Ammon's horn (tissue), 1 donor: ENCODE measurements around the gene KCNH6.

Experiments
- DNase-seq: peaks from one replicate; pipeline ENCODE4 v3.0.0-alpha.2; 2016; ENCODE audit warnings: low spot score

KCNH6 gene

DNA sequence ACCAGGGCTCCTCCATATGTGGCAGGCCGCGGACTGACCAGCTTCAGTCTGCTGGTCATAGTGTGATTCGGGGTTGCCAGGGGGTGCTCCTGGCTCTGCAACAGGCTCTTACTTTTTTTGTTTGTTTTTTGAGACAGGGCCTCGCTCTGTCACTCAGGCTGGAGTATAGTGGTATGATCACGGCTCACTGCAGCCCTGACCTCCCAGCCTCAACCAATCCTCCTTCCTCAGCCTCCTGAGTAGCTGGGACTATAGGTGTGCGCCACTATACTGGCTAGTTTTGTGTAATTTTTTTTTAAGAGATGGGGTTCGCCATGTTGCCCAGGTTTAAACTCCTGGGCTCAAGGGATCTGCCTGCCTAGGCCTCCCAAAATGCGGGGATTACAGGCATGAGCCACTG is 11.8 kb upstream of the KCNH6 start:
- no peak for DNase-seq

GRCh38 chr17:63512388-63512787 is 10.8 kb upstream of the KCNH6 start:
- DNase-seq, result no peak

DNA sequence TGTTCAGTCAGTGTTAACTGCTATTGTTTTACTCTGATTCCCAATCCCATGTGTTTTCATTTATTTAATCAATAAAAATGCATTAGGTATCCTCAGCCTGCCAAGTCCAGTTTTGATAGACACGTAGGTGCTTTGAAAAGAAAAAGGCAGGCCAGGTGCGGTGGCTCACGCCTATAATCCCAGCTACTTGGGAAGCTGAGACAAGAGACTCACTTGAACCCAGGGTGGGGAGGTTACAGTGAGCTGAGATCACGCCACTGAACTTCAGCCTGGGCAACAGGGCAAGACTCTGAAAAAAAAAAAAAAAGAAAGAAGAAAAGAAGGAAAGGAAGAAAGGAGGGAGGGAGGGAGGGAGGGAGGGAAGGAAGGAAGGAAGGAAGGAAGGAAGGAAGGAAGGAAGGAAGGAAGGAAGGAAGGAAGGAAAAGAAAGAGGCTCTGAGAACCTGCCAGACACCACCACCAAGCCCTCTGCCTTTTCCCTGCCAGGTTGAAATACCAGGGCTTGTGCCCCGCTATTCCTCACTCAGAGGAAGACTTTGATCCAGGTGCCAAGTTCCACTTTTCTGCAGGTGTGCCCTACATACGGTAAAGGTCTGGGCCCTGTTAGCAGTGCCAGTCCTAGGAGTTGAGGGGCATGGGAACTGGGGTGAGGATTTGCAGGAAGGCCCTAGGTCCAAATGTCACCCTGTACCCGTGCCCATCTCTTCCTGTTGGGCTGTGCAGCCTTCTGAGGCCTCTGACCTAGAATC is 10.1 kb upstream of the KCNH6 start:
- no peak for DNase-seq

- no peak for DNase-seq
These were observed 8.7 kb upstream of the KCNH6 start for GRCh38 chr17:63514477-63514876.

DNA sequence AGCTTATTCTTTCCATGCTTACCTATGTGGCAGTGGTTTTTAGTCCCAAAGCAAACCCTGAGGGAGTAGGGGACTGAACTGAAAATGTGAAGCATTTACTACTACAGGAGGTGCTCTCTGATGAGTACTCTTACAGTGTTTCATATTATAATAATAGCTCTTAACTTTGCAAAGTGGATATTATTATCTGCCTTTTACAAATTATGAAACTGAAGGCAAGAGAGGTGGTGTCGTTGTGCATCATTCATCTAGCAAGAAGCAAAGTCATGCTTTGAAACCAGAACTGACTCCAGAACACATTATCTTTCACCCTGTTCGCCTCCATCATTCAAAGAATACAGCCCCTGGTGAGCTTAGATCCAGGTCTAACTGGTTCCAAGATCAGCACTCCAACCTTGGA is 8.2 kb upstream of the KCNH6 start:
- DNase-seq, result no peak

GRCh38 chr17:63515426-63515825 is 7.7 kb upstream of the KCNH6 start:
- DNase-seq, result no peak

- DNase-seq, result no peak
These were observed 6.0 kb upstream of the KCNH6 start for GRCh38 chr17:63516910-63517824.

DNA sequence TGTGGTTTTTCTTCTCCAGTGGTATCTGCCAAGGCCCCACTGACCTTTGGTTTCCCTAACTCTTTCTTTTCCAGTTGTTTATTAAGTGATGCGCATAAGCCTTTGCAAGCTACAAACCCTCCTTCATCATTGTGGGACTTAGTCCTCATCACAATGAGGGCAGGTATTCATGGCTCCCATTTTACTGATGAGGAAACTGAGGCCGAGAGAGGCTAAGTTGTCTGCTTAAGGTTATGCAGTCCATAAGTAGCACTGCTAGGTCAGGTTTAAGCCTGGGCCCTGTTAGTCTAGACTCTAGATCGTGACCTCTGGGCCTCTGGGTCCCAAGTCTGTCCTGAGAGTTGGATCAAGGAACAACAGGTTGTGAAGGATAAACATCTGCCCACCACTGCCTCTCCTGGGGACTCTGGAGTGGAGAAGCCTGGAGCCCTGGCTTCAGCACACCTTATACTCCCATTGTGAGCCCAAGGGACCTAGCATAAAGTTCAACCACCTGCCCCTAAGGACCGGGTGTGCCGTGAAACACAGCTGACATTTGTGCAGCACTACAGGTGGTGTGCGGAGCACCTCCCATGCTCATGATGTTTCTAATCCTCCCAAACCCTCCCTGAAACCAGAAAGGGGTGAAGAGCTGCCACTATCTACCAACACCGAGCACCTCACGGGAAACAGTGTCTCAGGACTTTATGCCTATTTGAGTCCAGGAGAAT is 5.2 kb upstream of the KCNH6 start:
- DNase-seq, result no peak

- no peak for DNase-seq
These were observed 3.9 kb upstream of the KCNH6 start for GRCh38 chr17:63519116-63519881.

DNA sequence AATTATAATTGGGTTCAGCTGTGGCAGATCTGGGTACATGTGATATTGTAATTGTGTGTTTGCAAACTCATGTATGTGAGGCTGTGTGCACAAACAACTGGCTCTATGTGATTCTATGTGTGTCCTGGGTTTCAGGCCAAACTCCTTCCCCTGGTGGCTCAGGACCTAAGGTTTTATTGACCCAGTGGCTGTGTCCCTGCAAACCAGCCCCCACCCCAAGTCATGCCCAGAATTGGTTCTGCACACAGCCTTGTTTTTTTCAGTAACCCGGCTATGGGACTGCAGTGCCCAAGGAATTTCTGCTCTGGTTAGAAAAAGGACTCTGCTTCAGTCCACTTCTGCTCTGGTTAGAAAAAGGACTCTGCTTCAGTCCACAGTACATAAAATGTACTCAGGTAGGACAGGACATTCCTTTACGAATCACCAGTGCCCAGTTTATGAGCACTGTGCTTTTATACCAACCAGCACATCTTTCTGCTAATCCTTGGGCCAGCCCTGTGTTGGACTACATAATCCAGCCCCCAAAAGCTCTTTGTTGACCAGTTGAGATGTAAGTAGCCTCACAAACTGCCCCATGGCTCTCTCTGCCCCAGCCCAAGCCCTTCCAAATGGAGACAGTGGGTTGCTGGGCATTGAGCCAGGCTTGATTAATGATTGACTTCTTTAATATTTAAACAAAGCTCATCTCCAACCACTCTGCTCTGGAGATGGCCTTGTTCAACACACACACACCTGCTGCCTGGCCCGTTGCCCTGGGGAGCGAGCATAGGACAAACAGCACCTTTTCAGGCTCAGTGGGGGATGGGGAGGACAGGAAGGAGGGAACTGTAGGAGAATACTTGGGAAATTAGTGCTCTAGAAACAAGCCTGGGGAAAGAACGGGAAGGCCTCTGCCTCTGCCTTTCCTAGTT is 2.9 kb upstream of the KCNH6 start:
- DNase-seq, result no peak

GRCh38 chr17:63524051-63524450 is 893 bp downstream of the KCNH6 start:
- DNase-seq, result no peak

- no peak for DNase-seq
These were observed 2.2 kb downstream of the KCNH6 start for GRCh38 chr17:63525190-63525946.

DNA sequence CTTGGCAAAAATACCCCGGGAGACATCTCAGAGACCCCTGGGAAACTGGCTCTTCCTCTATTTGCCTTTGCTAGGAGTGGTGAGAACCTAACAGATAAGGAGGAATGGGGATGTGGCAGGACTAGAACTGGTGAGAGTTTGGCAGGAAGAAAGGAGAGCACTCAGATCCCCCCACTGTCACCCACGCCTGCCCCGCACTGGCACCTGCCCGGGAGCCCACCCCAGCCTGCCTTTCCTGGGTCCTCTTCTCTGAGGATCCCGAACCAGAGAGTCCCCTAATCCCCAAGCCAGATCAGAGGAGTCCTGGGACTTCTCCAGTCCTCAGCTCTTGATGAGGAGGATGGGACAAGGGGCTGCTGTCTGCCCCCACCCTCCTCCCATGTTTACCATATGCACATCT is 3.7 kb downstream of the KCNH6 start:
- DNase-seq, result no peak

GRCh38 chr17:63528183-63528582 is 5.0 kb downstream of the KCNH6 start:
- no peak for DNase-seq

DNA sequence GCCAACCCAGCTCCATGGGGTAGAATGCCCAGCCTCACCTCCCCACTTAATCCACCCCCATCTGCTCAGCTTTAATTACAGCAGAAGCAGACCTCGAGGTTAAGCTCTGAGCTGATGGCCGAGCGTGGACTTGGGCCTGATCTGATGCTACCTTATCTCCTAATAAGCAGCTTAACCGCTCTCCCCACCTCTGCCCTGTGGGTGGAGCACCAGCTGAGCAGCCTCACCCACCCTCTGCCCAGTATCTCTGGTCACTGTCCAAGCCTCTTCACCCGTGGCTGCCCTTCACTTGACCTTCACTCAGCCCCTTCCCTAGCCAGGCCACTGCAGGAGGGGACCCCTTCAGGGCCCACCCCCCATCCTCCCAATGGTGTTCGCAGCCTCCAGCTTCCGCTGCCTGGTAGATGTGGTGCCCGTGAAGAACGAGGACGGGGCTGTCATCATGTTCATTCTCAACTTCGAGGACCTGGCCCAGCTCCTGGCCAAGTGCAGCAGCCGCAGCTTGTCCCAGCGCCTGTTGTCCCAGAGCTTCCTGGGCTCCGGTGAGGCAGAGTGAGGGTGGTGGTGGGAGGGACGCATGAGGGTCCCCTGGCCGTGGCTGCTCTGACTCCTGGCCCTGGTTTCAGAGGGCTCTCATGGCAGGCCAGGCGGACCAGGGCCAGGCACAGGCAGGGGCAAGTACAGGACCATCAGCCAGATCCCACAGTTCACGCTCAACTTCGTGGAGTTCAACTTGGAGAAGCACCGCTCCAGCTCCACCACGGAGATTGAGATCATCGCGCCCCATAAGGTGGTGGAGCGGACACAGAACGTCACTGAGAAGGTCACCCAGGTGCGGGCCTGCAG is 6.8 kb downstream of the KCNH6 start:
- no peak for DNase-seq

DNA sequence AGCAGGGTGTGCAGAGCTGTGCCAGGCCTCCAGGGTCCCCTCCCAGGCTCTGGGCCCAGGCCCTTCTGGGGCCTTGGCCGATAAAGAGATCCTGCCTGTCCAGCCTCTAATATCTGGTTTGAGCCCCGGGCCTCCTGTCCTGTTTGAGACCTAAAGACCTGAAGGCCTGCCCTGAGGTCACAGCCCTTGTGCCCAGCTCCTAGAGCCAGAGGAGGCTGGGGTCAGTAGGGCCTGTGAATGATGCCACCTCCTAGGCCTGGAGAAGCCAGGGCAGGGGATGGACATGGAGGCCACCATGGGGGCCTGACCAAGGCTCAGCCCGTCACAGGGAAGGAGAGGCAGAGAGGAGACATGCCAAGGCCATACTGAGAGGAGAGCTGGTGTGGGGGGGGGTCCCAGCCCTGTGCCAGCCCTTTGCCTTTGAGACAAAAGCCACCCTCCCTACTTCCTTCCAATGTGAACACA is 7.4 kb downstream of the KCNH6 start:
- DNase-seq, result no peak

DNA sequence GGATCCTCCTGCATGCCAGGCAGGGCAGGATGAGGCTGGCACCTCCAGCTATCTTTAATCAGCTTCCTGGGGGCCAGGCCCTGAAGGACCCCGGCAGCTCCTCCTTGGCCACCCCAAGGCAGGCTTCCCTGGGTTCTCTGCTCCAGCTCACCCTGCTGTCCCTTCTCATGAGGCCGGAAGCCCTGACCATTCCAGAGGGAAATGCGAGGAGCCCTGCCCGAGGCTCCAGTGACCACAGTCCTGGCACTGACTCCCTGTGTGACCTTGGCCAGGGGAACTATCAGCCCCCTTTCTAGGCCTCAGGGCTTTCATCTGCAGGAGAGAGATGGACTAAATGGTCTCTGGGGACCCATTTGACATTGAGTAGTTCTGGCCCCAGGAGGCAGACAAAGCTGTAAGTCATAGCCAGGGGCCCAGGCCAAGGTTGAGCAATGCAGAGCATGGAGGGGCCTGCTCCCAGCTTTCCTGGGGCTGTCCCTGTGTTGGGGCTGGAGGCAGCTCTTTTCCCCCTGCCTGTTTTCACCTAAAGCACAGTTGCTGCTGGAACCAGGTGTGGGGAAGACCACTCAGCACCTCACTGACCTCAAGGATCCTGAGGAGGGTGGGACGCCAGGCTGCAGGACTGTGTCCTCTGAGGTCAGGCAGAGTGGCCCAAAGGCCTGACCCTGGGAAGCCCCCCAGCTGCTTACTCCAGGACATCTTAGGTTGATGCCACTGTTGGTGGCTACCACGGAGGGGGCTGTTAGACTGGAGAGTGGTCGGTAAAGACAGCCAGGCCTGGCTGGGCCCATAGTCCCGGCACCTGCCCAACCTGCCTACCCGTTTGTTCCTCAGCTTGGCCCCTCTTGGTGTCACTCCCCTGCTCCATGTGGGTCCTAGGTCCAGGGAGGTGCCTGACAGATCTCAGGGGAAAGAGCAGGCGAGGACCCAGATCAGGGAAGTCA is 8.1 kb downstream of the KCNH6 start:
- DNase-seq, result no peak
